ENCODE data around the gene REP15. TPM values are rescaled to one million over a fixed set of nuclear protein-coding genes. Genes with fewer than 3 reads are reported as not detected.
A peak's percentile ranks its signal among the peaks of the same experiment; 100 is the strongest.

The REP15 gene
- total and polyA plus RNA-seq, 2 of the 8 experiments (the other 6 are each of a cell fraction or from before 2014, with no cell fraction given), result 0.06 to 0.73 TPM

DNA sequence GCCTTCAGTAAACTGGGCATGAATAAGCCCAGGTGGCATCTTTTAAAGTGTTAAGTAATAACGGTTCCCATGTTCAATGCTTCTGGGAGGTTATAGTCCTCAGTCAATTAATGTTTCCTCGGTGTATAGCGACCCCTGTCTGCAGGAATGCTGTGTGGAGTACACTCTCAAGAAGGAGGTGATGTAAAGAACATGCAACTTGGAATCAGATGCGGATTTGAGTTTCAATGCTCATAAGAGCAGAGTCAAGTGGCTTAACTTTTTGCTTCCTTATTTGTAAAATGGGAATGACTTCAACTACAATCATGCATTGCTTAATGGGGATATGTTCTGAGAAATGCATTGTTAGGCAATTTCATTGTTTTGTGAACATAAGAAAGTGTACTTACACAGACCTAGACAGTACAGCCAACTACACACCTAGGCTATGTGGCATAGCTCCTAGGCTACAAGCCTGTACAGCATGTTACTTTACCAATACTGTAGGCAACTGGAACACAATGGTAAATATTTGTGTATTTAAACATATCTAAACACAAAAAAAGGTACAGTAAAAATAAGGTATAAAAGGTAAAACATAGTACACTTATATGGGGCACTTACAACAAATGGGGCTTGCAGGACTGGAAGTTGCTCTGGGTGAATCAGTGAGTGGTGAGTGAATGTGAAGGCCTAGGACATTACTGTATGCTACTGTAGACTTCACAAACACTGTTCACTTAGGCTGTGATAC is 7.6 kb downstream of the REP15 start:
- Histone ChIP-seq H3K23me2 (ENCODE audit: low read depth, low read length) (no peaks in the 10 kb centered on the region), H3K23ac (ENCODE audit: insufficient read length) (no peak overlapping the region), H3K4me2 (ENCODE audit: insufficient read depth in 1 of 2, low read depth in 2 of 2, low read length in 2 of 2) (no peak overlapping the region), H3K4me3 (ENCODE audit: extremely low read depth in 1 of 4, insufficient read depth in 2 of 4, low read depth in 3 of 4, low read length in 4 of 4) (no peak overlapping the region), H3K18ac (ENCODE audit: extremely low read depth, low read length) (no peak overlapping the region), H3K4me1 (replicated peaks in 1 of 4; ENCODE audit: control insufficient read depth in 3 of 4, insufficient read depth in 4 of 4, low read length in 3 of 4) (no peaks in the 10 kb centered on the region), H2BK12ac (ENCODE audit: low read depth, low read length) (peak overlapping the region; percentile 32; the same call in 1 of the 2 replicates), H2BK120ac (replicated peaks; ENCODE audit: low read depth, low read length) (no peak overlapping the region), H4K91ac (replicated peaks; ENCODE audit: insufficient read length, low read length) (no peak overlapping the region), H2BK5ac (ENCODE audit: low read depth, low read length) (no peak overlapping the region), H3K27ac (ENCODE audit: low read depth, low read length) (no peak overlapping the region), H3K9ac (replicated peaks in 1 of 4; ENCODE audit: extremely low read depth in 1 of 4, low read depth in 3 of 4, low read length in 3 of 4) (no peak overlapping the region), H3K56ac (replicated peaks; ENCODE audit: insufficient read length, low read depth, low read length) (no peak overlapping the region), H2AK5ac (ENCODE audit: low read depth, low read length) (no peak overlapping the region), H2BK15ac (ENCODE audit: low read length) (no peak overlapping the region), H4K5ac (ENCODE audit: insufficient read length, low read depth, low read length) (no peak overlapping the region), H3K4ac (replicated peaks; ENCODE audit: insufficient read length, low read depth, low read length) (no peak overlapping the region), H3K27me3 (replicated peaks in 1 of 4; ENCODE audit: control insufficient read depth in 3 of 4, extremely low read depth in 1 of 4, insufficient read depth in 3 of 4, low read length in 3 of 4) (no peaks in the 10 kb centered on the region), H3K36me3 (ENCODE audit: control insufficient read depth in 2 of 4, insufficient read depth in 4 of 4, low read length in 3 of 4) (no peaks in the 10 kb centered on the region), H3K79me1 (ENCODE audit: low read depth, low read length) (no peaks in the 10 kb centered on the region), H3K14ac (ENCODE audit: insufficient read length) (no peak overlapping the region), H4K8ac (ENCODE audit: extremely low read depth, insufficient read depth, low read length) (no peak overlapping the region), H3K9me3 (ENCODE audit: insufficient read depth in 2 of 2, low read depth in 1 of 2, low read length in 1 of 2) (no peaks in the 10 kb centered on the region), H2BK20ac (ENCODE audit: low read length) (no peak overlapping the region), H2AFZ (ENCODE audit: low read length) (no peak overlapping the region), H4K20me1 (replicated peaks in 1 of 2; ENCODE audit: control insufficient read depth in 1 of 2, insufficient read depth in 2 of 2, low read length in 2 of 2) (no peaks in the 10 kb centered on the region), H3K79me2 (ENCODE audit: control insufficient read depth in 1 of 2, insufficient read depth in 2 of 2, low read length in 2 of 2) (no peaks in the 10 kb centered on the region)
- peak; percentile 94 for FAIRE-seq
- peak; percentile 19 to 85 for DNase-seq (ENCODE audit: low read depth in 1 of 2, low spot score in 2 of 2)
- POLR2A ChIA-PET (ENCODE audit: partially characterized antibody), result interaction anchor here (0.7 kb wide), 1 partner anchor 77 kb away, joined by 3 read pairs; no protein-coding TSS in a partner anchor
- 40% methylated on average over 4 of the region's 4 CpGs; no CpG with 5 or more reads in 1 of the 2 experiments for WGBS, 2 experiments (ENCODE audit: extremely low coverage in 1 of 2, insufficient coverage in 1 of 2, insufficient read length in 1 of 2, insufficient replicate concordance in 2 of 2, low coverage in 1 of 2, low lambda C conversion rate in 2 of 2, missing lambda C conversion rate in 1 of 2)
- CTCF ChIA-PET (ENCODE audit: partially characterized antibody), result interaction anchor here (0.6 to 2.8 kb wide), 20 partner anchors 8 to 319 kb away, joined by 3 to 11 read pairs (median 4); partner anchors contain the start of gene REP15
- TF ChIP-seq CREB1 (IDR thresholded peaks at IDR 0.05) (0 out of 2 replicates have a peak, but pooled peaks have one; percentile 19), POLR2AphosphoS5 (IDR thresholded peaks at IDR 0.05; ENCODE audit: low read depth, low read length) (no peak), JUN (IDR thresholded peaks at IDR 0.05; ENCODE audit: low read depth, low read length) (no peak), EP300 (IDR thresholded peaks at IDR 0.05; ENCODE audit: borderline replicate concordance in 1 of 2, low read depth in 2 of 2, low read length in 2 of 2) (no peak), SIN3A (conservative IDR thresholded peaks at IDR 0.05 in 1 of 2, IDR thresholded peaks at IDR 0.05 in 1 of 2; ENCODE audit: low read depth in 1 of 2, low read length in 2 of 2) (no peak), POU5F1 (IDR thresholded peaks at IDR 0.05; ENCODE audit: low read depth, low read length) (no peak)
- TF ChIP-seq, protein P1, sequence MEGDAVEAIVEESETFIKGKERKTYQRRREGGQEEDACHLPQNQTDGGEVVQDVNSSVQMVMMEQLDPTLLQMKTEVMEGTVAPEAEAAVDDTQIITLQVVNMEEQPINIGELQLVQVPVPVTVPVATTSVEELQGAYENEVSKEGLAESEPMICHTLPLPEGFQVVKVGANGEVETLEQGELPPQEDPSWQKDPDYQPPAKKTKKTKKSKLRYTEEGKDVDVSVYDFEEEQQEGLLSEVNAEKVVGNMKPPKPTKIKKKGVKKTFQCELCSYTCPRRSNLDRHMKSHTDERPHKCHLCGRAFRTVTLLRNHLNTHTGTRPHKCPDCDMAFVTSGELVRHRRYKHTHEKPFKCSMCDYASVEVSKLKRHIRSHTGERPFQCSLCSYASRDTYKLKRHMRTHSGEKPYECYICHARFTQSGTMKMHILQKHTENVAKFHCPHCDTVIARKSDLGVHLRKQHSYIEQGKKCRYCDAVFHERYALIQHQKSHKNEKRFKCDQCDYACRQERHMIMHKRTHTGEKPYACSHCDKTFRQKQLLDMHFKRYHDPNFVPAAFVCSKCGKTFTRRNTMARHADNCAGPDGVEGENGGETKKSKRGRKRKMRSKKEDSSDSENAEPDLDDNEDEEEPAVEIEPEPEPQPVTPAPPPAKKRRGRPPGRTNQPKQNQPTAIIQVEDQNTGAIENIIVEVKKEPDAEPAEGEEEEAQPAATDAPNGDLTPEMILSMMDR (IDR thresholded peaks at IDR 0.05; ENCODE audit: control extremely low read depth in 1 of 3, insufficient read depth in 1 of 3, low read depth in 1 of 3, low read length in 3 of 3), result peak in 2 of 3 experiments; percentile 69 to 92; a peak in 3 of 4 replicates
- TF ChIP-seq, protein P2, sequence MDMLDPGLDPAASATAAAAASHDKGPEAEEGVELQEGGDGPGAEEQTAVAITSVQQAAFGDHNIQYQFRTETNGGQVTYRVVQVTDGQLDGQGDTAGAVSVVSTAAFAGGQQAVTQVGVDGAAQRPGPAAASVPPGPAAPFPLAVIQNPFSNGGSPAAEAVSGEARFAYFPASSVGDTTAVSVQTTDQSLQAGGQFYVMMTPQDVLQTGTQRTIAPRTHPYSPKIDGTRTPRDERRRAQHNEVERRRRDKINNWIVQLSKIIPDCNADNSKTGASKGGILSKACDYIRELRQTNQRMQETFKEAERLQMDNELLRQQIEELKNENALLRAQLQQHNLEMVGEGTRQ (IDR thresholded peaks at IDR 0.05; ENCODE audit: low read length), result no peak
